Measurements from ENCODE around the gene YPEL1. TPM values are rescaled to one million over a fixed set of nuclear protein-coding genes. Genes with fewer than 3 reads are reported as not detected.

The YPEL1 gene
- total and polyA plus RNA-seq, 2 of the 13 experiments (the other 11 are each of a cell fraction or from before 2014, with no cell fraction given), result 0.33 to 2.5 TPM

DNA sequence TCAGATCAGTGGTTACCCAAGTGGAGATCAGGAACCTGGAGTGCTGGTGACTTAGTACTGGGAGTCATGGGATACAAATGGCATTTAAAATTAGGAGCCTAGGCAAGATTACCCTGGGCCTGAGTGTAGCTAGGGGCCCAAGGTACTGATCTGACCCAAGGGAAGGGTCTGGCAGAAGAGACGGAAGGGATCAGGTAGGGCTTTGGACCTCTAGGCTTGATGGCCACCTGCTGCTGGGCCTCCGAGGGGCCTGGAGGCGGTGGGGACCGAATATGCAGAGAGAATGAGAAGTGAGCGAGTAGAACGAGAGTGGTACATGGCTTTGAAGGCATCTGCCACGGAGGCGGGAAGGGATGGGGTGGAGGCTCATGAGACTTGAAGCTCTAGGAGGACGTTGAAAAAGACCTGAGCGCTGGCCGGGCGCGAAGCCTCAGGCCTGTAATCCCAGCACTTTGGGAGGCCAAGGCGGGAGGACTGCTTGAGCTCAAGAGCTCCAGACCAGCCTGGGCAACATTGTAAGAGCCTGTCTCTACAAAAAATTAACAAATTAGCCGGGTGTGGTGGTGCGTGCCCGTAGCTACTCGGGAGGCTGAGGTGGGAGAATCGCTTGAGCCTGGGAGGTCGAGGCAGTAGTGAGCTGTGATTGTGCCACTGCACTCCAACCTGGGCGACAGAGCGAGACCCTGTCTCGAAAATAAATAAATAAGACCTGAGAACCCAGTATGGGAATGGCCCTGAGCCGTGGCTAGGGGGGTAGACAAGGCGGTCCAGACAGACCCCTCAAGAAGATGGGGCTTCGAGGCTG is 70.3 kb downstream of the YPEL1 start:
- intact Hi-C loops (cut with micrococcal nuclease; ENCODE audit: unreplicated experiment) (no loop called here), in situ Hi-C loops (cut with HindIII; ENCODE audit: extremely low pct_ligation_motif_present, low pct_unique_long_range_greater_than_20kb) (loop anchor here (10.0 kb wide), 1 partner anchor 50 kb away; no protein-coding TSS in a partner anchor)
- Histone ChIP-seq H3K79me2 (ENCODE audit: insufficient read depth, low read length) (peaks cover 12% of the 10 kb centered on the region), H4K20me1 (ENCODE audit: insufficient read depth, low read length) (no peaks in the 10 kb centered on the region; the same call in 1 of the 2 replicates), H3K4me1 (ENCODE audit: insufficient read depth, low read length) (peaks cover 16% of the 10 kb centered on the region), H3K9me3 (ENCODE audit: low read length) (no peaks in the 10 kb centered on the region), H3K27ac (ENCODE audit: extremely low read length, insufficient read depth, low read length) (peak overlapping the region; percentile 99), H3K36me3 (replicated peaks in 1 of 2; ENCODE audit: control insufficient read depth in 1 of 2, insufficient read depth in 2 of 2, low read length in 2 of 2) (peaks cover 0 to 5% of the 10 kb centered on the region in 2 experiments; a peak in 3 of 5 replicates), H3K4me2 (ENCODE audit: low read depth, low read length) (peak overlapping the region; percentile 88), H2AFZ (ENCODE audit: low read length) (no peak overlapping the region), H3K9ac (ENCODE audit: insufficient read depth, low read depth, low read length) (peak overlapping the region; percentile 89), H3K4me3 (replicated peaks in 1 of 3; ENCODE audit: insufficient read depth in 1 of 3, low read depth in 2 of 3, low read length in 3 of 3) (peak overlapping the region; percentile 70 to 92 (median 87)), H3K27me3 (ENCODE audit: control insufficient read depth in 1 of 2, insufficient read depth in 2 of 2, low read length in 2 of 2) (no peaks in the 10 kb centered on the region)
- ChIA-PET POLR2A (interaction anchor here (0.9 to 4.1 kb wide), 16 partner anchors 10 to 202 kb away, joined by 3 to 27 read pairs (median 6); partner anchors contain the start of genes CCDC116, MAPK1 and SDF2L1), CTCF (ENCODE audit: low intra/inter-chr PET ratio, low total read pairs) (no interaction called here)
- ATAC-seq (no peak), FAIRE-seq (no peak), DNase-seq (ENCODE audit: low spot score) (no peak)
- 69% methylated on average over 25 of the region's 26 CpGs for WGBS (ENCODE audit: low lambda C conversion rate)
- BruUV-seq (replicated peaks), result no TSS peak
- TF ChIP-seq ZNF12 (CRISPR knock-in tag; IDR thresholded peaks at IDR 0.05) (no peak), ZSCAN30 (CRISPR knock-in tag; IDR thresholded peaks at IDR 0.05) (no peak), ZNF572 (CRISPR knock-in tag; IDR thresholded peaks at IDR 0.05) (0 out of 2 replicates have a peak, but pooled peaks have one; percentile 9), ZFP41 (CRISPR knock-in tag; IDR thresholded peaks at IDR 0.05; ENCODE audit: borderline replicate concordance) (no peak), NR2F1 (CRISPR knock-in tag; IDR thresholded peaks at IDR 0.05) (no peak), ZNF350 (CRISPR knock-in tag; IDR thresholded peaks at IDR 0.05; ENCODE audit: borderline replicate concordance, low read depth) (no peak), MED1 (CRISPR knock-in tag; IDR thresholded peaks at IDR 0.05) (no peak), SP4 (CRISPR knock-in tag; IDR thresholded peaks at IDR 0.05) (0 out of 2 replicates have a peak, but pooled peaks have one; percentile 17), SALL2 (CRISPR knock-in tag; IDR thresholded peaks at IDR 0.05) (0 out of 2 replicates have a peak, but pooled peaks have one; percentile 5)
- TF ChIP-seq, protein P1, sequence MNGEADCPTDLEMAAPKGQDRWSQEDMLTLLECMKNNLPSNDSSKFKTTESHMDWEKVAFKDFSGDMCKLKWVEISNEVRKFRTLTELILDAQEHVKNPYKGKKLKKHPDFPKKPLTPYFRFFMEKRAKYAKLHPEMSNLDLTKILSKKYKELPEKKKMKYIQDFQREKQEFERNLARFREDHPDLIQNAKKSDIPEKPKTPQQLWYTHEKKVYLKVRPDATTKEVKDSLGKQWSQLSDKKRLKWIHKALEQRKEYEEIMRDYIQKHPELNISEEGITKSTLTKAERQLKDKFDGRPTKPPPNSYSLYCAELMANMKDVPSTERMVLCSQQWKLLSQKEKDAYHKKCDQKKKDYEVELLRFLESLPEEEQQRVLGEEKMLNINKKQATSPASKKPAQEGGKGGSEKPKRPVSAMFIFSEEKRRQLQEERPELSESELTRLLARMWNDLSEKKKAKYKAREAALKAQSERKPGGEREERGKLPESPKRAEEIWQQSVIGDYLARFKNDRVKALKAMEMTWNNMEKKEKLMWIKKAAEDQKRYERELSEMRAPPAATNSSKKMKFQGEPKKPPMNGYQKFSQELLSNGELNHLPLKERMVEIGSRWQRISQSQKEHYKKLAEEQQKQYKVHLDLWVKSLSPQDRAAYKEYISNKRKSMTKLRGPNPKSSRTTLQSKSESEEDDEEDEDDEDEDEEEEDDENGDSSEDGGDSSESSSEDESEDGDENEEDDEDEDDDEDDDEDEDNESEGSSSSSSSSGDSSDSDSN (CRISPR knock-in tag; IDR thresholded peaks at IDR 0.05), result no peak
- TF ChIP-seq, protein P2, sequence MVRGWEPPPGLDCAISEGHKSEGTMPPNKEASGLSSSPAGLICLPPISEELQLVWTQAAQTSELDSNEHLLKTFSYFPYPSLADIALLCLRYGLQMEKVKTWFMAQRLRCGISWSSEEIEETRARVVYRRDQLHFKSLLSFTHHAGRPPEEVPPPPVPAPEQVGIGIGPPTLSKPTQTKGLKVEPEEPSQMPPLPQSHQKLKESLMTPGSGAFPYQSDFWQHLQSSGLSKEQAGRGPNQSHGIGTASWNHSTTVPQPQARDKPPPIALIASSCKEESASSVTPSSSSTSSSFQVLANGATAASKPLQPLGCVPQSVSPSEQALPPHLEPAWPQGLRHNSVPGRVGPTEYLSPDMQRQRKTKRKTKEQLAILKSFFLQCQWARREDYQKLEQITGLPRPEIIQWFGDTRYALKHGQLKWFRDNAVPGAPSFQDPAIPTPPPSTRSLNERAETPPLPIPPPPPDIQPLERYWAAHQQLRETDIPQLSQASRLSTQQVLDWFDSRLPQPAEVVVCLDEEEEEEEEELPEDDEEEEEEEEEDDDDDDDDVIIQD (CRISPR knock-in tag; IDR thresholded peaks at IDR 0.05; ENCODE audit: low read depth), result no peak
- TF ChIP-seq, protein P3, sequence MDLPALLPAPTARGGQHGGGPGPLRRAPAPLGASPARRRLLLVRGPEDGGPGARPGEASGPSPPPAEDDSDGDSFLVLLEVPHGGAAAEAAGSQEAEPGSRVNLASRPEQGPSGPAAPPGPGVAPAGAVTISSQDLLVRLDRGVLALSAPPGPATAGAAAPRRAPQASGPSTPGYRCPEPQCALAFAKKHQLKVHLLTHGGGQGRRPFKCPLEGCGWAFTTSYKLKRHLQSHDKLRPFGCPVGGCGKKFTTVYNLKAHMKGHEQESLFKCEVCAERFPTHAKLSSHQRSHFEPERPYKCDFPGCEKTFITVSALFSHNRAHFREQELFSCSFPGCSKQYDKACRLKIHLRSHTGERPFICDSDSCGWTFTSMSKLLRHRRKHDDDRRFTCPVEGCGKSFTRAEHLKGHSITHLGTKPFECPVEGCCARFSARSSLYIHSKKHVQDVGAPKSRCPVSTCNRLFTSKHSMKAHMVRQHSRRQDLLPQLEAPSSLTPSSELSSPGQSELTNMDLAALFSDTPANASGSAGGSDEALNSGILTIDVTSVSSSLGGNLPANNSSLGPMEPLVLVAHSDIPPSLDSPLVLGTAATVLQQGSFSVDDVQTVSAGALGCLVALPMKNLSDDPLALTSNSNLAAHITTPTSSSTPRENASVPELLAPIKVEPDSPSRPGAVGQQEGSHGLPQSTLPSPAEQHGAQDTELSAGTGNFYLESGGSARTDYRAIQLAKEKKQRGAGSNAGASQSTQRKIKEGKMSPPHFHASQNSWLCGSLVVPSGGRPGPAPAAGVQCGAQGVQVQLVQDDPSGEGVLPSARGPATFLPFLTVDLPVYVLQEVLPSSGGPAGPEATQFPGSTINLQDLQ (CRISPR knock-in tag; IDR thresholded peaks at IDR 0.05), result 0 out of 2 replicates have a peak, but pooled peaks have one; percentile 60
- TF ChIP-seq, protein P4, sequence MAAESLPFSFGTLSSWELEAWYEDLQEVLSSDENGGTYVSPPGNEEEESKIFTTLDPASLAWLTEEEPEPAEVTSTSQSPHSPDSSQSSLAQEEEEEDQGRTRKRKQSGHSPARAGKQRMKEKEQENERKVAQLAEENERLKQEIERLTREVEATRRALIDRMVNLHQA (CRISPR knock-in tag; IDR thresholded peaks at IDR 0.05), result no peak
- TF ChIP-seq, protein P5, sequence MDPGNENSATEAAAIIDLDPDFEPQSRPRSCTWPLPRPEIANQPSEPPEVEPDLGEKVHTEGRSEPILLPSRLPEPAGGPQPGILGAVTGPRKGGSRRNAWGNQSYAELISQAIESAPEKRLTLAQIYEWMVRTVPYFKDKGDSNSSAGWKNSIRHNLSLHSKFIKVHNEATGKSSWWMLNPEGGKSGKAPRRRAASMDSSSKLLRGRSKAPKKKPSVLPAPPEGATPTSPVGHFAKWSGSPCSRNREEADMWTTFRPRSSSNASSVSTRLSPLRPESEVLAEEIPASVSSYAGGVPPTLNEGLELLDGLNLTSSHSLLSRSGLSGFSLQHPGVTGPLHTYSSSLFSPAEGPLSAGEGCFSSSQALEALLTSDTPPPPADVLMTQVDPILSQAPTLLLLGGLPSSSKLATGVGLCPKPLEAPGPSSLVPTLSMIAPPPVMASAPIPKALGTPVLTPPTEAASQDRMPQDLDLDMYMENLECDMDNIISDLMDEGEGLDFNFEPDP (CRISPR knock-in tag; conservative IDR thresholded peaks at IDR 0.05), result no peak

Data from HepG2 (cell line).